Naive B cell (primary cell): ENCODE data around the gene PIAS1. TPM values are rescaled to one million over a fixed set of nuclear protein-coding genes. Genes with fewer than 3 reads are reported as not detected.
"Not testable (repeated sequence)": the region's sequence is repeated elsewhere in the genome, so short reads cannot be mapped to it uniquely, and the experiment has no call there.

Source experiments
- ATAC-seq, 2 donors: fragments of 150-1000 bp; cut with Tn5 transposase; 2 replicates each; pipeline ENCODE4 v1.10.0; 2021; ENCODE audit warnings: low read depth in 2 of 2, mild to moderate bottlenecking in 2 of 2, moderate library complexity in 2 of 2
- DNase-seq: peaks from one replicate; pipeline ENCODE4 v3.0.0; 2022
- H3K27ac Mint-ChIP-seq, 6 donors: one replicate each; pipeline ENCODE4 v1.8.0; 2020 to 2022; ENCODE audit warnings: mild to moderate bottlenecking in 6 of 6, mixed read lengths in 6 of 6, moderate library complexity in 5 of 6, inconsistent platforms in 2 of 6
- H3K27me3 Mint-ChIP-seq, 3 donors: one replicate each; pipeline ENCODE4 v1.8.0; 2021 to 2022; ENCODE audit warnings: mixed read lengths in 3 of 3, mild to moderate bottlenecking in 1 of 3
- H3K36me3 Mint-ChIP-seq, 2 donors: one replicate each; pipeline ENCODE4 v1.8.0; 2020 to 2022; ENCODE audit warnings: mixed read lengths in 2 of 2, inconsistent platforms in 1 of 2, mild to moderate bottlenecking in 1 of 2
- H3K4me1 Mint-ChIP-seq, 3 donors: one replicate each; pipeline ENCODE4 v1.8.0; 2020 to 2022; ENCODE audit warnings: mixed read lengths in 3 of 3, inconsistent platforms in 1 of 3, mild to moderate bottlenecking in 1 of 3, moderate library complexity in 1 of 3
- H3K4me3 Mint-ChIP-seq, 8 donors: one replicate each; pipeline ENCODE4 v1.8.0; 2020 to 2022; ENCODE audit warnings: mild to moderate bottlenecking in 8 of 8, mixed read lengths in 8 of 8, moderate library complexity in 8 of 8, inconsistent platforms in 2 of 8
- H3K9me3 Mint-ChIP-seq, 7 donors: one replicate each; pipeline ENCODE4 v1.8.0; 2020 to 2022; ENCODE audit warnings: mixed read lengths in 7 of 7, mild to moderate bottlenecking in 5 of 7, inconsistent platforms in 2 of 7, moderate library complexity in 1 of 7
- polyA plus RNA-seq, 6 donors: library from polyadenylated mRNA; unstranded; fragments of 300-500 nt; fragmentation: Illumina TruSeq; gene quantifications; one replicate each; pipeline ENCODE4 v1.2.3, GENCODE V29; 2021; ENCODE audit warnings: low read depth in 6 of 6

Gene PIAS1
- polyA plus RNA-seq, result 100 to 1,000 TPM; 141 to 207 (median 162) TPM

- H3K4me3 Mint-ChIP-seq, result peak within 1 kb of the TSS; percentile 84 to 97 (median 92)
- ATAC-seq, result peak; percentile 83 to 86
- H3K27me3 Mint-ChIP-seq, result peaks cover 0 to 4% (median 0%) of the 10 kb centered on the region in 3 donors
- peak within 1 kb of the TSS; percentile 86 to 99 (median 97) for H3K27ac Mint-ChIP-seq
- H3K9me3 Mint-ChIP-seq, result peaks cover 0 to 2% (median 0%) of the 10 kb centered on the region in 7 donors
- H3K36me3 Mint-ChIP-seq, result no peaks in the 10 kb centered on the region
- H3K4me1 Mint-ChIP-seq, result peaks cover 23 to 43% (median 30%) of the 10 kb centered on the region in 3 donors
- peak; percentile 91 for DNase-seq
Measured at GRCh38 chr15:68053701-68054627, at the start of gene PIAS1. PIAS1 (plus strand) TSS chr15:68054315; CDS start chr15:68054327, 12 bp downstream.

GRCh38 chr15:68007642-68008041, 46.5 kb upstream of the PIAS1 start:
- H3K27ac Mint-ChIP-seq, H3K27me3 Mint-ChIP-seq, ATAC-seq, DNase-seq, H3K4me3 Mint-ChIP-seq: not testable (repeated sequence)
- Mint-ChIP-seq H3K4me1 (peaks cover 11 to 19% (median 12%) of the 10 kb centered on the region in 3 donors), H3K9me3 (peaks cover 4 to 21% (median 16%) of the 10 kb centered on the region in 7 donors), H3K36me3 (peaks cover 6 to 14% of the 10 kb centered on the region in 2 donors)

- peaks cover 6 to 14% of the 10 kb centered on the region in 2 donors for H3K36me3 Mint-ChIP-seq
- peaks cover 4 to 21% (median 16%) of the 10 kb centered on the region in 7 donors for H3K9me3 Mint-ChIP-seq
- peaks cover 11 to 19% (median 12%) of the 10 kb centered on the region in 3 donors for H3K4me1 Mint-ChIP-seq
- peak overlapping the region in 1 of 8 donors; percentile 17 for H3K4me3 Mint-ChIP-seq
- peaks cover 9 to 17% (median 10%) of the 10 kb centered on the region in 3 donors for H3K27me3 Mint-ChIP-seq
- H3K27ac Mint-ChIP-seq, result no peak overlapping the region
- ATAC-seq (no peak), DNase-seq (no peak)
Measured at GRCh38 chr15:68010361-68011153, 43.6 kb upstream of the PIAS1 start.

- ATAC-seq, result no peak
- Mint-ChIP-seq H3K4me3 (no peak overlapping the region), H3K27me3 (peaks cover 9 to 17% (median 10%) of the 10 kb centered on the region in 3 donors)
Measured at GRCh38 chr15:68012911-68013310, 41.2 kb upstream of the PIAS1 start.

GRCh38 chr15:68014219-68014618, 39.9 kb upstream of the PIAS1 start:
- H3K9me3 Mint-ChIP-seq, result peaks cover 0 to 5% (median 2%) of the 10 kb centered on the region in 7 donors
- H3K4me3 Mint-ChIP-seq, result no peak overlapping the region

More at GRCh38 chr15:68012911-68013310, 41.2 kb upstream of the PIAS1 start:
- H3K4me1 Mint-ChIP-seq, result peaks cover 11 to 19% (median 12%) of the 10 kb centered on the region in 3 donors
- H3K27ac Mint-ChIP-seq, result peak overlapping the region in 1 of 6 donors; percentile 49
- no peak for DNase-seq
- H3K9me3 Mint-ChIP-seq, result peaks cover 3 to 12% (median 5%) of the 10 kb centered on the region in 7 donors
- H3K36me3 Mint-ChIP-seq, result peaks cover 0 to 5% of the 10 kb centered on the region in 2 donors

GRCh38 chr15:68015244-68015643, 38.9 kb upstream of the PIAS1 start:
- no peak for ATAC-seq
- H3K36me3 Mint-ChIP-seq, result no peaks in the 10 kb centered on the region
- no peak overlapping the region for H3K27ac Mint-ChIP-seq
- H3K9me3 Mint-ChIP-seq, result peaks cover 0 to 5% (median 2%) of the 10 kb centered on the region in 7 donors
- H3K27me3 Mint-ChIP-seq, result peaks cover 9 to 17% (median 10%) of the 10 kb centered on the region in 3 donors
- peaks cover 0 to 4% (median 0%) of the 10 kb centered on the region in 3 donors for H3K4me1 Mint-ChIP-seq
- no peak overlapping the region for H3K4me3 Mint-ChIP-seq
- no peak for DNase-seq

More at GRCh38 chr15:68014219-68014618, 39.9 kb upstream of the PIAS1 start:
- no peak for DNase-seq
- peaks cover 9 to 17% (median 10%) of the 10 kb centered on the region in 3 donors for H3K27me3 Mint-ChIP-seq
- H3K4me1 Mint-ChIP-seq, result peaks cover 7 to 12% (median 7%) of the 10 kb centered on the region in 3 donors
- no peaks in the 10 kb centered on the region for H3K36me3 Mint-ChIP-seq
- no peak for ATAC-seq
- no peak overlapping the region for H3K27ac Mint-ChIP-seq

GRCh38 chr15:68017201-68017600, 36.9 kb upstream of the PIAS1 start:
- H3K4me1 Mint-ChIP-seq, result no peaks in the 10 kb centered on the region
- peaks cover 0 to 5% (median 2%) of the 10 kb centered on the region in 7 donors for H3K9me3 Mint-ChIP-seq
- ATAC-seq, result no peak
- no peak for DNase-seq
- H3K36me3 Mint-ChIP-seq, result no peaks in the 10 kb centered on the region
- peaks cover 9 to 22% (median 10%) of the 10 kb centered on the region in 3 donors for H3K27me3 Mint-ChIP-seq
- no peak overlapping the region for H3K27ac Mint-ChIP-seq
- peak overlapping the region in 1 of 8 donors; percentile 31 for H3K4me3 Mint-ChIP-seq

GRCh38 chr15:68018797-68019444, 35.2 kb upstream of the PIAS1 start:
- no peak for DNase-seq
- peaks cover 0 to 16% (median 5%) of the 10 kb centered on the region in 3 donors for H3K27me3 Mint-ChIP-seq
- H3K9me3 Mint-ChIP-seq, result peaks cover 0 to 5% (median 2%) of the 10 kb centered on the region in 7 donors
- H3K36me3 Mint-ChIP-seq, result no peaks in the 10 kb centered on the region
- H3K27ac Mint-ChIP-seq, result peak overlapping the region in 1 of 6 donors; percentile 45
- H3K4me3 Mint-ChIP-seq, result no peak overlapping the region
- H3K4me1 Mint-ChIP-seq, result no peaks in the 10 kb centered on the region
- no peak for ATAC-seq

- Mint-ChIP-seq H3K27ac (peak overlapping the region in 1 of 6 donors; percentile 39), H3K36me3 (no peaks in the 10 kb centered on the region), H3K9me3 (peaks cover 0 to 5% (median 2%) of the 10 kb centered on the region in 7 donors), H3K4me1 (no peaks in the 10 kb centered on the region), H3K4me3 (no peak overlapping the region), H3K27me3 (peaks cover 0 to 8% (median 0%) of the 10 kb centered on the region in 3 donors)
- DNase-seq (no peak), ATAC-seq (no peak)
Measured at GRCh38 chr15:68019814-68020525, 34.1 kb upstream of the PIAS1 start.

GRCh38 chr15:68020685-68021084, 33.4 kb upstream of the PIAS1 start:
- H3K9me3 Mint-ChIP-seq, result peaks cover 0 to 5% (median 2%) of the 10 kb centered on the region in 7 donors
- no peaks in the 10 kb centered on the region for H3K36me3 Mint-ChIP-seq
- DNase-seq (no peak), ATAC-seq (no peak)
- H3K4me3 Mint-ChIP-seq, result no peak overlapping the region
- H3K27me3 Mint-ChIP-seq, result peaks cover 0 to 8% (median 0%) of the 10 kb centered on the region in 3 donors
- H3K4me1 Mint-ChIP-seq, result no peaks in the 10 kb centered on the region
- peak overlapping the region in 1 of 6 donors; percentile 55 for H3K27ac Mint-ChIP-seq

GRCh38 chr15:68022061-68022460, 32.1 kb upstream of the PIAS1 start:
- Mint-ChIP-seq H3K4me3 (no peak overlapping the region), H3K27me3 (peaks cover 0 to 12% (median 0%) of the 10 kb centered on the region in 3 donors), H3K4me1 (peaks cover 0 to 5% (median 0%) of the 10 kb centered on the region in 3 donors)

More at GRCh38 chr15:68022061-68022460, 32.1 kb upstream of the PIAS1 start:
- Mint-ChIP-seq H3K36me3 (no peaks in the 10 kb centered on the region), H3K9me3 (peaks cover 0 to 5% (median 0%) of the 10 kb centered on the region in 7 donors), H3K27ac (no peak overlapping the region)
- DNase-seq, result no peak
- ATAC-seq, result no peak
